Islet precursor cell (in vitro differentiated cells): Measurements from ENCODE around the gene NEMP1.
A peak's percentile ranks its signal among the peaks of the same experiment; 100 is the strongest.
"Not testable (repeated sequence)": the region's sequence is repeated elsewhere in the genome, so short reads cannot be mapped to it uniquely, and the experiment has no call there.

ENCODE experiments used
- DNase-seq: peaks from one replicate; pipeline ENCODE4 v3.0.0-alpha.2; 2018

Gene NEMP1

GRCh38 chr12:57022324-57022723, 56.3 kb downstream of the NEMP1 start:
- not testable (repeated sequence) for DNase-seq

GRCh38 chr12:57019983-57020719, 58.4 kb downstream of the NEMP1 start:
- DNase-seq, result no peak

GRCh38 chr12:57018906-57019305, 59.7 kb downstream of the NEMP1 start:
- DNase-seq, result no peak

GRCh38 chr12:57018353-57018752, 60.2 kb downstream of the NEMP1 start:
- peak; percentile 79 for DNase-seq

GRCh38 chr12:57016348-57016747, 62.2 kb downstream of the NEMP1 start, which contains the start of gene TAC3:
Gene TAC3 (minus strand): TSS chr12:57016529. CDS start chr12:57015797, 732 bp downstream.
- peak; percentile 92 for DNase-seq

GRCh38 chr12:57012600-57013465, 65.8 kb downstream of the NEMP1 start:
- DNase-seq, result no peak

GRCh38 chr12:57011438-57012424, 66.9 kb downstream of the NEMP1 start:
- DNase-seq, result no peak

- no peak for DNase-seq
Measured at GRCh38 chr12:57010627-57011247, 67.9 kb downstream of the NEMP1 start.

GRCh38 chr12:57009949-57010626, 68.5 kb downstream of the NEMP1 start:
- no peak for DNase-seq

- DNase-seq, result no peak
Measured at GRCh38 chr12:57008178-57008577, 70.4 kb downstream of the NEMP1 start.

GRCh38 chr12:57006809-57007475, 71.6 kb downstream of the NEMP1 start:
- DNase-seq, result no peak

GRCh38 chr12:57005980-57006808, 72.4 kb downstream of the NEMP1 start, which contains the start of gene ZBTB39:
Gene ZBTB39 (minus strand): TSS chr12:57006546. CDS start chr12:57004917, 1,629 bp downstream.
- DNase-seq, result peak; percentile 85
